Activated T-helper 2 cell treated with anti-CD3 and anti-CD28 coated beads, Interferon-gamma antibody, Interleukin-2, Interleukin-4, amounts not matched to agents 10 μg/mL and 5 μg/mL and 100 μg/mL, durations not matched to agents 14 hours and 24 hours and 36 hours (primary cell): ENCODE results near the gene CYP4F22. TPM values are rescaled to one million over a fixed set of nuclear protein-coding genes. Genes with fewer than 3 reads are reported as not detected.
"Not testable (repeated sequence)": the region's sequence is repeated elsewhere in the genome, so short reads cannot be mapped to it uniquely, and the experiment has no call there.

ENCODE experiments used
- DNase-seq: peaks from one replicate; pipeline ENCODE4 v3.0.0; 2021; ENCODE audit warnings: low spot score
- H3K27ac Mint-ChIP-seq: one replicate; pipeline ENCODE4 v1.8.0; 2021; ENCODE audit warnings: mixed read lengths
- H3K27me3 Mint-ChIP-seq: one replicate; pipeline ENCODE4 v1.8.0; 2021; ENCODE audit warnings: low read depth, mixed read lengths
- H3K36me3 Mint-ChIP-seq: one replicate; pipeline ENCODE4 v1.8.0; 2021; ENCODE audit warnings: low read depth, mixed read lengths
- H3K4me1 Mint-ChIP-seq: one replicate; pipeline ENCODE4 v1.8.0; 2021; ENCODE audit warnings: low read depth, mixed read lengths
- H3K4me3 Mint-ChIP-seq: one replicate; pipeline ENCODE4 v1.8.0; 2021; ENCODE audit warnings: low read depth, mild to moderate bottlenecking, moderate library complexity, mixed read lengths
- H3K9me3 Mint-ChIP-seq: one replicate; pipeline ENCODE4 v1.8.0; 2021; ENCODE audit warnings: mixed read lengths
- intact Hi-C: fragments of 100-400 bp; cut with micrococcal nuclease; formaldehyde crosslinking; loops from one replicate; pipeline ENCODE4 v1.15.1; 2023
- total RNA-seq: library from RNA; stranded (reverse); gene quantifications from 2 replicates; pipeline ENCODE4 v1.2.3, GENCODE V29; 2022

CYP4F22 gene
- total RNA-seq, 1 donor from 2014 or later, result 0.14 TPM

DNA sequence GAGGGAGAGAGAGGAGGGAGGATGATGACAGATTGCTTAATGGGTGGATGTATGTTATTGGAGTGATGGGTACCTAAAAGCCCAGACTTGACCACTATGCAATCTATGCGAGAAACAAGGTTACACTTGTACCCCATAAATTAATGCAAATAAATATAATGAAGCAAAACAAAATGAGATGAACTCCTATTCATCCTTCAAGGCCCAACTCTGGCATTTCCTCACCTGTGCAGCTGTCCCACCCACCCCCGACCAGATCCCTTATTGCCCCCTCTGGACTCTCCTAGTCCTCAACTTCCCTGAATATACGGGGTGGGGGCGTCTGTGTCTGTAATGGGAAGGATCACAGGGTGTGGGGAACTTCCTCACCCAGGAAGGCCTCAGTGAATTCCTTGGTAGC, 33.2 kb upstream of the CYP4F22 start:
- H3K36me3 Mint-ChIP-seq, result no peaks in the 10 kb centered on the region
- no peak overlapping the region for H3K27ac Mint-ChIP-seq
- intact Hi-C loops, result no loop called here
- peaks cover under 1% of the 10 kb centered on the region for H3K27me3 Mint-ChIP-seq
- no peak for DNase-seq
- no peak overlapping the region for H3K4me3 Mint-ChIP-seq
- no peaks in the 10 kb centered on the region for H3K9me3 Mint-ChIP-seq
- peaks cover 5% of the 10 kb centered on the region for H3K4me1 Mint-ChIP-seq

- intact Hi-C loops, result no loop called here
- H3K27me3 Mint-ChIP-seq, result no peaks in the 10 kb centered on the region
- H3K27ac Mint-ChIP-seq, result no peak overlapping the region
- H3K36me3 Mint-ChIP-seq, result no peaks in the 10 kb centered on the region
- peaks cover 5% of the 10 kb centered on the region for H3K4me1 Mint-ChIP-seq
- no peak overlapping the region for H3K4me3 Mint-ChIP-seq
- no peak for DNase-seq
- no peaks in the 10 kb centered on the region for H3K9me3 Mint-ChIP-seq
These were observed 32.7 kb upstream of the CYP4F22 start for GRCh38 chr19:15475611-15476010.

- Mint-ChIP-seq H3K36me3 (no peaks in the 10 kb centered on the region), H3K4me3 (no peak overlapping the region), H3K9me3 (no peaks in the 10 kb centered on the region), H3K27ac (no peak overlapping the region), H3K4me1 (peaks cover 5% of the 10 kb centered on the region), H3K27me3 (no peaks in the 10 kb centered on the region)
- intact Hi-C loops, result no loop called here
- no peak for DNase-seq
These were observed 32.0 kb upstream of the CYP4F22 start for GRCh38 chr19:15476325-15476724.

DNA sequence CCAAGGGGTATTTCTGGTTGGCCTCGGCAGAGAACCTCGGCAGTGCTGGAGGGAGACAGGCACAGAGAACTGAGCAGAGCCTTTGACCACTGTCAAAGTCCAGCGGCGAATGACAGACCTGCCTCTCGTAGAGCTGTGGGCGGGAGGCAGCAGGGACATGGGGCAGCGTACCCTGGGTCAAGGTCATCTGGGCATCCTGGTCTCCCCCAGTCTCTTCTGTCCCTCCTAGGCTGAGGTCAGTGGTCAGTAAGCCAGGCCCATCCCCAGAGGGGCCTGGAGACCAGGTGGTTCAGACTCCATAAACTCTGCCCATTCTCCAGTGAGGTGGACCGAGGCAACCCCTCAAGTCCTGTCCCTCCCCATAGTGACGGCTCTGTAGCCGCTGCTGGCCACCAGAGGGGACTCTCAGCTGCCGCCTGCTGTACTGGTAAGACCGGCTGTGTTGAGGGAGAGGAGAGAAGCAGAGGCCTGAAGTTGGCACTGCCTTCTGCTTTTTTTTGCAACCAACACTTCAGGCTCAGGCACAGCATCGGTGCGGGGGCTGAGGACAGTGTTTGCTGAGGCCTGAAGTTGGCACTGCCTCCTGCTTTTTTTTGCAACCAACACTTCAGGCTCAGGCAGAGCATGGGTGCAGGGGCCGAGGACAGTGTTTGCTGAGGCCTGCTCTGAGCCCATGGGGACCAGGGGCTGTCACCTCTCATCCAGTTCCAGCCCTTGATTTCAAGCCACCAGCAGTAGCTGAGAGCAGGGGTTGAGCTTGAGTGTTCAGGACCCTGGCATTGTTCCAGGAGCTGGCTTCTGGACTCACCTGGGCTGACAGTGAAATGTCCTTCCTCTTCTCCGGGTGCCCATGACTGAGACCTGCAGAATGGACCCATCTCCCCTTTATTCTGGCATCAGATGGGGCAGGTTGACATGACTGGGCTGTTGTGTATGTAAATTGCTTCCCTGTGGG, 28.7 kb upstream of the CYP4F22 start, which contains the start of gene PGLYRP2:
Gene PGLYRP2, minus strand, starts transcription at position 111 of the 955 bp plus-strand sequence. CDS start 130 bp downstream, outside the sequence.
- no peak for DNase-seq
- no peak within 1 kb of the TSS for H3K27ac Mint-ChIP-seq
- H3K4me1 Mint-ChIP-seq, result peaks cover 14% of the 10 kb centered on the region
- no peak within 1 kb of the TSS for H3K4me3 Mint-ChIP-seq
- intact Hi-C loops, result no loop called here
- no peaks in the 10 kb centered on the region for H3K9me3 Mint-ChIP-seq
- no peaks in the 10 kb centered on the region for H3K36me3 Mint-ChIP-seq
- no peaks in the 10 kb centered on the region for H3K27me3 Mint-ChIP-seq

GRCh38 chr19:15480996-15481395, 27.3 kb upstream of the CYP4F22 start:
- H3K27ac Mint-ChIP-seq, H3K27me3 Mint-ChIP-seq, H3K9me3 Mint-ChIP-seq, H3K36me3 Mint-ChIP-seq, intact Hi-C loops, DNase-seq, H3K4me3 Mint-ChIP-seq: not testable (repeated sequence)
- H3K4me1 Mint-ChIP-seq, result peaks cover 14% of the 10 kb centered on the region

DNA sequence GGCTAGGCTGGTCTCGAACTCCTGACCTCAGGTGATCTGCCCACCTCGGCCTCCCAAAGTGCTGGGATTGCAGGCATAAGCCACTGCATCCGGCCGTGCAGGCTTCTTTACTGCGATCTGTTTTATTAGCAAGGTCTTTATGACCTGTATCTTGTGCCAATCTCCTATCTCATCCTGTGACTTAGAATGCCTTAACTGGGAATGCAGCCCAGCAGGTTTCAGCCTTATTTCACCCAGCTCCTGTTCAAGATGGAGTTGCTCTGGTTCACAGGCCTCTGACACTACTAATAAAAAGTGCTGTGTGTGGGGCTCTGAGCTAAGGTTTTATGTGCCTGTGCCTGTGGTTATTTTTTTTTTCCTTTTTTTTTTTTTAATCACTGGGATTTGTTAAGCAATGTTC, 22.6 kb upstream of the CYP4F22 start:
- peaks cover 12% of the 10 kb centered on the region for H3K4me1 Mint-ChIP-seq
- H3K27me3 Mint-ChIP-seq, H3K4me3 Mint-ChIP-seq, H3K27ac Mint-ChIP-seq, H3K9me3 Mint-ChIP-seq, H3K36me3 Mint-ChIP-seq, DNase-seq, intact Hi-C loops: not testable (repeated sequence)

DNA sequence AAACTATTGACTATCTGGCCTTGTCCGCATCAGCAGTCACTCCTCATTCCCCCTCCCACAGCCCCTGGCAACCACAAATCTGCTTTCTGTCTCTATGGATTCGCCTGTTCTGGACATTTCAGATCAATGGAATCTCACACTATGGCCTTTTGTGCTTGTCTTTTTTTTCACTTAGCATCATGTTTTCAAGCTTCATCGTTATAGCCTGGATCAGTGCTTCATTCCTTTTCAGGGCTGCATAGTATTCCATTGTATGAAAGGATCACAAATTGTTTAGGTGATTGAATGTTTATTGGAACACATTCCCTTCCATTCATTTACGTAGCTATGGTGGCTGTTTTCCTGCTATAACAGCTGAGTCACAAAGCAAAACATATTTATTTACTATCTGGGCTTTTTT, 21.3 kb upstream of the CYP4F22 start:
- no peaks in the 10 kb centered on the region for H3K36me3 Mint-ChIP-seq
- H3K27me3 Mint-ChIP-seq, result no peaks in the 10 kb centered on the region
- DNase-seq, result no peak
- no peak overlapping the region for H3K4me3 Mint-ChIP-seq
- intact Hi-C loops, result no loop called here
- peaks cover 6% of the 10 kb centered on the region for H3K9me3 Mint-ChIP-seq
- no peak overlapping the region for H3K27ac Mint-ChIP-seq
- peaks cover 12% of the 10 kb centered on the region for H3K4me1 Mint-ChIP-seq

DNA sequence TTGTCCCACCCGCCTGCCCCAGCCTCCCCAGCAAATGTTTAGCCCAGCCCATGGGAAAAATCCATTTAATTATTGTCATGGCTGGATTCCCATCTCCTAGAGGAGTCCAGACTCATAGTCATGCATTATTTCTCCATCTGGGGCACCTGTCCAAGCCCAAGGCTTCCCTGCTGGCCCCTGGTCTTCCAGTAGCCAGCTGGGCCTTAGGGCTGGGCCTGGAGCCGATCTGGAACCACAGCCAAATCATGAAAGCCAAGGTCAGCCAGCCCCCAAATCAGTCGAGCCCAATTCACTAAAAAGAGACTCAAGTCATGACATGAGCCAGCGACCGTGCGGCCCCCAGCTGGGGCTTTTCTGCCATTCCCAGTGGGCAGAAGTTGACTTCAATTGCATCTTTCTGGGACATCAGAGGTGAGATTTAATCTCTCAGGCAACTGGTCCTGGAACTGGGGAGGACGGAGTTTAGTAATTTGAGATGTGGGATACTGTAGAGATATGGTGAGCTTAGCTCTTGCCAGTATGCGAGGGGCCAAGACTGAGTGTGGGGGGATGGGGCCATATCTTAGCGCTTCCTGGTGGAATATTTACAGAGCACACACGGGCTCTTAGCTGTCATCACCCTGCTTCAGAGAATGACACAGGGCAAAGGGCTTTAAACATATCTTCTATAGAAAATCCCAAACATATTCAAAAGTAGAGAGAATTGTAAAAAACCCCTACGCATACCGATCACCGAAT, 19.7 kb upstream of the CYP4F22 start:
- H3K4me3 Mint-ChIP-seq, result no peak overlapping the region

DNA sequence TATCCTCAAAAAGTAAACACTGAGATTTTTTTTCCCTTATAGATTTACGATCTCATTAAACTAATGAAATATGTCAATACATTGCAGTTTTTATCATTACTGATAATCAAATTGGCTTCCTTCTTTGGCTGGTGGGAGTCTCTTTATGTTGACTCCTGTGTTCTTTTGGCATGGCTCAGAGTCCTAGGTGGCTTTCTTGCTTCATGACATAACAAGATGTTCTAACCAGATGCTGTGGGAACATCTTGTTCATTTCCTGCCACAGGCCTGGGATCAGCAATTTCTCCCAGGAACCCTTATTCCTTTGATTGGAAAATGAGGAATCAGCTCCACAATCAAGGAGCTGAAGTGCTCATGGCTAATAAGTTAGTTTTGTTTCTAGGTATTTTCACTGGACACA, 13.2 kb upstream of the CYP4F22 start:
- H3K27ac Mint-ChIP-seq, result no peak overlapping the region
- no peak overlapping the region for H3K4me3 Mint-ChIP-seq
- intact Hi-C loops, result no loop called here
- peaks cover 14% of the 10 kb centered on the region for H3K27me3 Mint-ChIP-seq
- peaks cover 9% of the 10 kb centered on the region for H3K4me1 Mint-ChIP-seq
- no peaks in the 10 kb centered on the region for H3K9me3 Mint-ChIP-seq
- DNase-seq, result no peak
- no peaks in the 10 kb centered on the region for H3K36me3 Mint-ChIP-seq

More for the DNA sequence above, 19.7 kb upstream of the CYP4F22 start:
- intact Hi-C loops, result no loop called here
- H3K4me1 Mint-ChIP-seq, result peaks cover 2% of the 10 kb centered on the region
- H3K27ac Mint-ChIP-seq, result no peak overlapping the region
- H3K36me3 Mint-ChIP-seq, result no peaks in the 10 kb centered on the region
- H3K9me3 Mint-ChIP-seq, result peaks cover 6% of the 10 kb centered on the region
- peaks cover 10% of the 10 kb centered on the region for H3K27me3 Mint-ChIP-seq
- no peak for DNase-seq

DNA sequence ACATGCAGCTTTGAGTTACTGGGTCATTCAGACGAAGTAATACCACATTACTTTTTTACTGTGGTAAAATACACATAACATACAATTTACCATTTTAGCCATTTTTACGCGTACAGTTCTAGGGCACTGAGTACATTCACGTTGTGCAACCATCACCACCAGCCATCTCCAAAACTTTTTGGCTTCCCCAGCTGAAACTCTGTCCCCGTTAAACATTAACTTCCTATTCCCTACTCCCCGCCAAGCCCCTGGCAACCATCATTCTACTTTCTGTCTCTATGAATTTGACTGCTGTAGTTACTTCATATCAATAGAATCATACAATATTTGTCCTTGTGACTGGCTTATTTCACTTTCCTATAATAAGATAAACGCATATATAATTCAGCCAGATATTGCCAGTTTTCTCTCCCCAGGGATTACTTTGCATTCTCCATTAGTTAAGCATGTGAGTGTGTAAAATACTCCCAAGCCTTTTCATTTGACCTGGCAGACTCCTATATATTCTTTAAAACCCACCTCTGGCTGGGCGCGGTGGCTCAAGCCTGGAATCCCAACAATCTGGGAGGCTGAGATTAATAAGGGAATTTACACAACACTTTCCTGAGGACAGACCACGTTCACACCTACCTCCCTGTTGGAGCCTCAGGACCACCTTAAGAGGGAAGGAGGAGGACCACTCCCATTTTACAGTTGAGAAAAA, 10.0 kb upstream of the CYP4F22 start:
- H3K27ac Mint-ChIP-seq, result no peak overlapping the region
- peaks cover 9% of the 10 kb centered on the region for H3K4me1 Mint-ChIP-seq
- H3K4me3 Mint-ChIP-seq, result no peak overlapping the region
- H3K36me3 Mint-ChIP-seq, result no peaks in the 10 kb centered on the region
- no peaks in the 10 kb centered on the region for H3K9me3 Mint-ChIP-seq
- H3K27me3 Mint-ChIP-seq, result peaks cover 17% of the 10 kb centered on the region
- intact Hi-C loops, result no loop called here
- DNase-seq, result no peak

DNA sequence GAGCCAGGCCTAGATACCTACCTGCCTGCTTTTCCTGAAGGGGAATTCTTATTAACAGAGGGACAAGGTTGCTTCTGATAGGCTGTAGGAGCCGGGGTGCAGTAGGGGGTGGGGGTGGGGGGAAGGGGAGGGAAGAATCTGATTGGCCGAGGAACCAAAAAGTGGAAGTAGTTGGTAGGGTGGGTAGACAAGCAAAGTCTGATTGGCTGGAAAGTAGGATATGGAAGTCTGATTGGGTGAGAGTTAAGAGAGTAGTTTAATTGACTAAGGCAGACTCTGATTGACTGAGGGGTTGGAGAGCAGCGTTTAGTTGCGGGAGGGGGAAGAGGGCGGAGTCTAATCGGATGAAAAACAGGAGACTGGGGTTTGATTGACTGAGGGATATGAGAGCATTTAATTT, 9.4 kb upstream of the CYP4F22 start:
- Mint-ChIP-seq H3K27ac (no peak overlapping the region), H3K4me3 (no peak overlapping the region), H3K36me3 (no peaks in the 10 kb centered on the region), H3K9me3 (no peaks in the 10 kb centered on the region), H3K4me1 (peaks cover 9% of the 10 kb centered on the region), H3K27me3 (peaks cover 14% of the 10 kb centered on the region)
- intact Hi-C loops, result no loop called here
- no peak for DNase-seq

- no peak for DNase-seq
- peaks cover 11% of the 10 kb centered on the region for H3K4me1 Mint-ChIP-seq
These were observed 6.7 kb upstream of the CYP4F22 start for GRCh38 chr19:15501596-15501995.

More at GRCh38 chr19:15501596-15501995, 6.7 kb upstream of the CYP4F22 start:
- Mint-ChIP-seq H3K9me3 (no peaks in the 10 kb centered on the region), H3K27ac (no peak overlapping the region), H3K27me3 (peaks cover 20% of the 10 kb centered on the region), H3K36me3 (no peaks in the 10 kb centered on the region), H3K4me3 (no peak overlapping the region)
- intact Hi-C loops, result no loop called here
